Naive thymus-derived CD4-positive, alpha-beta T cell (primary cell): Measurements from ENCODE around the gene PPP2R2D. TPM values are rescaled to one million over a fixed set of nuclear protein-coding genes. Genes with fewer than 3 reads are reported as not detected.

Experiments used
- ATAC-seq: fragments of 150-1000 bp; cut with Tn5 transposase; 2 replicates; pipeline ENCODE4 v1.10.0; 2021; ENCODE audit warnings: mild to moderate bottlenecking, moderate library complexity
- CTCF ChIA-PET: fragments of 350-600 bp; sonication (Branson Sonifier 250); formaldehyde crosslinking; loops from one replicate; lab custom pipeline; 2021; ENCODE audit warnings: antibody characterized with exemption; lab: Charles Lee
- POLR2A ChIA-PET: fragments of 350-600 bp; sonication (Branson Sonifier 250); formaldehyde crosslinking; loops from one replicate; lab custom pipeline; 2021; ENCODE audit warnings: antibody characterized with exemption, inconsistent platforms; lab: Charles Lee
- DNase-seq, 9 donors: peaks; one replicate each; pipeline versions ENCODE4 v3.0.0 to v3.0.0-alpha.2; 2020 to 2022; ENCODE audit warnings: mixed read lengths in 1 of 9
- H3K27ac ChIP-seq: one replicate; pipeline ENCODE4 v1.7.0; 2013; ENCODE audit warnings: mild to moderate bottlenecking, low read depth, low read length, moderate library complexity
- H3K27me3 ChIP-seq, 2 donors: one replicate each; pipeline ENCODE4 v1.7.0; 2013; ENCODE audit warnings: low read length in 2 of 2, mild to moderate bottlenecking in 2 of 2, moderate library complexity in 2 of 2; ENCODE audit not compliant: control insufficient read depth in 2 of 2, insufficient read depth in 2 of 2
- H3K36me3 ChIP-seq, 3 experiments: 1 replicate in 2 of 3; 2 replicates in 1 of 3; pipeline ENCODE4 v1.7.0; 2013; ENCODE audit warnings: low read length in 3 of 3, mild to moderate bottlenecking in 3 of 3, moderate library complexity in 1 of 3; ENCODE audit not compliant: insufficient read depth in 3 of 3, control insufficient read depth in 2 of 3
- H3K4me1 ChIP-seq, 2 donors: one replicate each; pipeline ENCODE4 v1.7.0; 2013; ENCODE audit warnings: low read length in 2 of 2, mild to moderate bottlenecking in 2 of 2, moderate library complexity in 1 of 2; ENCODE audit not compliant: control insufficient read depth in 2 of 2, insufficient read depth in 2 of 2
- H3K4me3 ChIP-seq: 2 replicates; pipeline ENCODE4 v1.7.0; 2013; ENCODE audit warnings: mild to moderate bottlenecking, low read length
- H3K9me3 ChIP-seq, 3 experiments: 1 replicate in 2 of 3; 2 replicates in 1 of 3; pipeline ENCODE4 v1.7.0; 2013; ENCODE audit warnings: low read length in 3 of 3; ENCODE audit not compliant: control insufficient read depth in 2 of 3
- H3K27ac Mint-ChIP-seq, 9 donors: one replicate each; pipeline ENCODE4 v1.8.0; 2020 to 2022; ENCODE audit warnings: mixed read lengths in 9 of 9, mild to moderate bottlenecking in 8 of 9, moderate library complexity in 5 of 9, inconsistent platforms in 2 of 9
- H3K27me3 Mint-ChIP-seq, 5 donors: one replicate each; pipeline ENCODE4 v1.8.0; 2021 to 2022; ENCODE audit warnings: mixed read lengths in 5 of 5, mild to moderate bottlenecking in 1 of 5
- H3K36me3 Mint-ChIP-seq, 5 donors: one replicate each; pipeline ENCODE4 v1.8.0; 2020 to 2022; ENCODE audit warnings: mixed read lengths in 5 of 5, mild to moderate bottlenecking in 3 of 5, inconsistent platforms in 1 of 5
- H3K4me1 Mint-ChIP-seq, 7 donors: one replicate each; pipeline ENCODE4 v1.8.0; 2020 to 2022; ENCODE audit warnings: mixed read lengths in 7 of 7, mild to moderate bottlenecking in 3 of 7, inconsistent platforms in 1 of 7
- H3K4me3 Mint-ChIP-seq, 10 donors: one replicate each; pipeline ENCODE4 v1.8.0; 2020 to 2022; ENCODE audit warnings: mild to moderate bottlenecking in 10 of 10, mixed read lengths in 10 of 10, moderate library complexity in 6 of 10, inconsistent platforms in 2 of 10
- H3K9me3 Mint-ChIP-seq, 11 donors: one replicate each; pipeline ENCODE4 v1.8.0; 2020 to 2022; ENCODE audit warnings: mixed read lengths in 11 of 11, mild to moderate bottlenecking in 4 of 11, inconsistent platforms in 1 of 11, moderate library complexity in 1 of 11
- intact Hi-C, 2 donors: fragments of 100-400 bp; cut with micrococcal nuclease; formaldehyde crosslinking; loops; one replicate each; pipeline ENCODE4 v1.15.1; 2023
- polyA plus RNA-seq, 2 donors: library from polyadenylated mRNA; unstranded; fragments of 300-500 nt; fragmentation: Illumina TruSeq; gene quantifications; one replicate each; pipeline ENCODE4 v1.2.3, GENCODE V29; 2021
- total RNA-seq, 6 experiments: library from RNA in 5 of 6; stranded (reverse) in 5 of 6; gene quantifications; 1 replicate in 5 of 6; 2 replicates in 1 of 6; pipeline ENCODE4 v1.2.3 and lab custom pipeline; 2021 to 2026

PPP2R2D gene
- total and polyA plus RNA-seq, 7 experiments from 2014 or later = 35.0 to 61.3 (median 40.1) TPM

GRCh38 chr10:131901181-131901829, 497 bp downstream of the PPP2R2D start:
- H3K27ac ChIP-seq = peak overlapping the region; percentile 94
- H3K36me3 ChIP-seq = peaks cover 0 to 5% (median 0%) of the 10 kb centered on the region in 3 experiments
- ChIA-PET POLR2A (interaction anchor here (0.7 to 2.2 kb wide), 6 partner anchors 28 to 81 kb away, joined by 3 to 12 read pairs (median 5); partner anchors contain the start of gene BNIP3), CTCF (interaction anchor here (1.1 to 1.3 kb wide), 2 partner anchors 16 to 119 kb away, joined by 3 to 4 read pairs; no protein-coding TSS in a partner anchor)
- Mint-ChIP-seq H3K36me3 (peaks cover 0 to 13% (median 4%) of the 10 kb centered on the region in 5 donors), H3K4me3 (peak overlapping the region; percentile 90 to 95 (median 92)), H3K27me3 (peaks cover 0 to 18% (median 0%) of the 10 kb centered on the region in 5 donors), H3K27ac (peak overlapping the region; percentile 86 to 97 (median 93)), H3K9me3 (peaks cover 0 to 2% (median 0%) of the 10 kb centered on the region in 11 donors), H3K4me1 (peaks cover 38 to 67% (median 61%) of the 10 kb centered on the region in 7 donors)
- no peaks in the 10 kb centered on the region for H3K27me3 ChIP-seq
- intact Hi-C loops = loop anchor here (2.0 to 5.0 kb wide), 7 partner anchors 255 to 1361 kb away; partner anchors contain the start of genes LRRC27 (in 2 of the 2), INPP5A (in 1 of the 2) and STK32C (in 1 of the 2)
- no peaks in the 10 kb centered on the region for H3K9me3 ChIP-seq
- peak; percentile 8 for ATAC-seq
- DNase-seq = peak; percentile 33 to 60 (median 49)
- H3K4me3 ChIP-seq = peak overlapping the region; percentile 54
- H3K4me1 ChIP-seq = peaks cover 39 to 40% of the 10 kb centered on the region in 2 donors

- no peak for DNase-seq
- POLR2A ChIA-PET = interaction anchor here (0.7 to 1.2 kb wide), 4 partner anchors 27 to 80 kb away, joined by 3 to 6 read pairs (median 4); partner anchors contain the start of gene BNIP3
Measured at GRCh38 chr10:131902211-131902610, 1.4 kb downstream of the PPP2R2D start.

GRCh38 chr10:131902691-131903090, 1.9 kb downstream of the PPP2R2D start:
- CTCF ChIA-PET = interaction anchor here (1.3 kb wide), 1 partner anchor 118 kb away, joined by 3 read pairs; no protein-coding TSS in a partner anchor
- DNase-seq = no peak
- POLR2A ChIA-PET = interaction anchor here (0.6 to 1.2 kb wide), 2 partner anchors 76 to 771 kb away, joined by 3 read pairs; no protein-coding TSS in a partner anchor

More at GRCh38 chr10:131902211-131902610, 1.4 kb downstream of the PPP2R2D start:
- Mint-ChIP-seq H3K27ac (peak overlapping the region; percentile 86 to 97 (median 93)), H3K36me3 (peaks cover 0 to 14% (median 4%) of the 10 kb centered on the region in 5 donors), H3K4me3 (peak overlapping the region; percentile 90 to 95 (median 92)), H3K9me3 (peaks cover 0 to 2% (median 0%) of the 10 kb centered on the region in 11 donors), H3K4me1 (peaks cover 42 to 66% (median 58%) of the 10 kb centered on the region in 7 donors), H3K27me3 (peaks cover 0 to 18% (median 0%) of the 10 kb centered on the region in 5 donors)
- Histone ChIP-seq H3K4me3 (peak overlapping the region; percentile 54), H3K36me3 (peaks cover 0 to 5% (median 0%) of the 10 kb centered on the region in 3 experiments), H3K9me3 (no peaks in the 10 kb centered on the region), H3K27me3 (no peaks in the 10 kb centered on the region), H3K4me1 (peaks cover 33 to 39% of the 10 kb centered on the region in 2 donors), H3K27ac (peak overlapping the region; percentile 94)
- intact Hi-C loops = loop anchor here (5.0 kb wide), 5 partner anchors 405 to 1360 kb away; partner anchors contain the start of genes LRRC27 (in 2 of the 2), INPP5A (in 1 of the 2) and STK32C (in 1 of the 2)
- CTCF ChIA-PET = interaction anchor here (1.1 to 1.3 kb wide), 2 partner anchors 17 to 118 kb away, joined by 3 to 4 read pairs; no protein-coding TSS in a partner anchor
- ATAC-seq = no peak

DNA sequence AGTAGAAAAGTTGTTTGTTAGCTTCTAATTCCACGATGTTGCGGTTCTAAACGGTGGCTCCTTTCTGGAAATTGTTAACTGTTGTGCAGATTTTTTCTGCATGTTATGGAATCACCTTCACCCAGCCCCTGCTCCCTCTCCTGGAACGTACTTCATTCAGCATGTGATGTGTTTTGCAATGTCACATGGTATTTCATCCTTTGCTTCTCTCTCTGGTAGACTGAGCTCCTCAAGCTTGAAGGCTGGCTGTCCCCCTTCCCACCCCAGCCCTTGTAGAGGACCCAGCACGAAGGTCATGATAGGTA, 4.4 kb downstream of the PPP2R2D start:
- Mint-ChIP-seq H3K9me3 (peaks cover 0 to 2% (median 0%) of the 10 kb centered on the region in 11 donors), H3K4me1 (peaks cover 60 to 85% (median 74%) of the 10 kb centered on the region in 7 donors), H3K27me3 (no peaks in the 10 kb centered on the region), H3K36me3 (peaks cover 0 to 25% (median 4%) of the 10 kb centered on the region in 5 donors), H3K27ac (peak overlapping the region; percentile 86 to 99 (median 94)), H3K4me3 (peak overlapping the region; percentile 46 to 92 (median 84))
- DNase-seq = no peak
- Histone ChIP-seq H3K9me3 (no peaks in the 10 kb centered on the region), H3K36me3 (peaks cover 0 to 11% (median 0%) of the 10 kb centered on the region in 3 experiments), H3K4me3 (peak overlapping the region; percentile 47), H3K27ac (peak overlapping the region; percentile 62), H3K27me3 (no peaks in the 10 kb centered on the region), H3K4me1 (peaks cover 42 to 68% of the 10 kb centered on the region in 2 donors)
- ATAC-seq = no peak
- intact Hi-C loops = loop anchor here in 1 of 2 donors (2.0 kb wide), 1 partner anchor 20 kb away; no protein-coding TSS in a partner anchor
- POLR2A ChIA-PET = interaction anchor here (0.7 to 1.6 kb wide), 4 partner anchors 8 to 68 kb away, joined by 3 to 4 read pairs (median 3); no protein-coding TSS in a partner anchor
- CTCF ChIA-PET = interaction anchor here (1.2 to 2.2 kb wide), 3 partner anchors 17 to 118 kb away, joined by 3 to 11 read pairs (median 4); no protein-coding TSS in a partner anchor

More at GRCh38 chr10:131902691-131903090, 1.9 kb downstream of the PPP2R2D start:
- Histone ChIP-seq H3K4me1 (peaks cover 32 to 44% of the 10 kb centered on the region in 2 donors), H3K27me3 (no peaks in the 10 kb centered on the region), H3K27ac (peak overlapping the region; percentile 94), H3K9me3 (no peaks in the 10 kb centered on the region), H3K4me3 (no peak overlapping the region), H3K36me3 (peaks cover 0 to 5% (median 0%) of the 10 kb centered on the region in 3 experiments)
- Mint-ChIP-seq H3K27ac (peak overlapping the region; percentile 38 to 97 (median 93)), H3K27me3 (peaks cover 0 to 18% (median 0%) of the 10 kb centered on the region in 5 donors), H3K4me1 (peaks cover 45 to 68% (median 60%) of the 10 kb centered on the region in 7 donors), H3K4me3 (peak overlapping the region; percentile 90 to 95 (median 92)), H3K9me3 (peaks cover 0 to 2% (median 0%) of the 10 kb centered on the region in 11 donors), H3K36me3 (peaks cover 0 to 14% (median 4%) of the 10 kb centered on the region in 5 donors)
- intact Hi-C loops = loop anchor here (5.0 kb wide), 5 partner anchors 405 to 1360 kb away; partner anchors contain the start of genes LRRC27 (in 2 of the 2), INPP5A (in 1 of the 2) and STK32C (in 1 of the 2)
- ATAC-seq = no peak

DNA sequence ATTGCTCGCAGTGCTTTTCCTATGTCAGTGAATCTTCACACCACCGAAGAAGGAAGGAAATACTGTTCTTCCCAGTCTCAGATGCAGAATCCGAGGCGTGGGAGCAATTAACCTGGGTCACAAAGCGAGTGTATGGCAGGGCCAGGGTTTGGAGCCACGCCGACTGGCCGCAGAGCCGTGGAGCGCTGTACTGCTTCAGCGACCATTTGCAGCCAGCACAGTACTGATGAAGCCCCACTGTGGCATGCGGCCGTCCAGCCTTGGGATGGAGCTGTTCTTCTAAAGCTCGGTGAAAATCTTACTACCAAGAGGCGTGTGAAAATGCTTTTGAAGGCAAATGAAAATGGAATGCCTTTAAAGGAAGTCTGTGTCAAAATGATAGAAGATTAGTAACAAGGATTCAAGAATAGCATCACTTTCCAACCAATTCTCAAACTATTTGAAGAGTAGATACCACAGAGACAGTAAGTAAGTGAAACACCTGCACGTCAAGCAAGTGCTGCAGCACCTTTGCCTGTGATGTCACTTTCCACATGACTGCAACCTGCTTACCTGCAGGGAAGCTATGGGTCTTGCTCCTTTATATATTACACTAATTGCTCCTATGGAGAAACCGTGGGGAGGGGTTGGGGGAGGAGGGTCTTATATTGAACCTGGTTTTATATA, 4.9 kb downstream of the PPP2R2D start:
- H3K36me3 ChIP-seq = peaks cover 0 to 11% (median 0%) of the 10 kb centered on the region in 3 experiments
- POLR2A ChIA-PET = interaction anchor here (0.9 to 1.6 kb wide), 5 partner anchors 8 to 77 kb away, joined by 3 to 4 read pairs (median 3); no protein-coding TSS in a partner anchor
- no peak for ATAC-seq

More for the DNA sequence above, 4.9 kb downstream of the PPP2R2D start:
- CTCF ChIA-PET = interaction anchor here (1.2 to 2.2 kb wide), 3 partner anchors 16 to 117 kb away, joined by 3 to 11 read pairs (median 4); no protein-coding TSS in a partner anchor
- H3K9me3 Mint-ChIP-seq = peaks cover 0 to 2% (median 0%) of the 10 kb centered on the region in 11 donors
- peak overlapping the region; percentile 86 to 99 (median 94) for H3K27ac Mint-ChIP-seq
- peak overlapping the region; percentile 46 to 92 (median 84) for H3K4me3 Mint-ChIP-seq
- peaks cover 0 to 25% (median 4%) of the 10 kb centered on the region in 5 donors for H3K36me3 Mint-ChIP-seq
- Histone ChIP-seq H3K4me1 (peaks cover 42 to 73% of the 10 kb centered on the region in 2 donors), H3K27ac (peak overlapping the region; percentile 62), H3K9me3 (no peaks in the 10 kb centered on the region), H3K27me3 (no peaks in the 10 kb centered on the region), H3K4me3 (peak overlapping the region; percentile 47)
- DNase-seq = peak in 1 of 9 donors; percentile 53
- H3K27me3 Mint-ChIP-seq = no peaks in the 10 kb centered on the region
- intact Hi-C loops = loop anchor here (2.0 kb wide), 2 partner anchors 19 to 29 kb away; no protein-coding TSS in a partner anchor
- H3K4me1 Mint-ChIP-seq = peaks cover 63 to 90% (median 78%) of the 10 kb centered on the region in 7 donors
